ENCODE measurements around the gene AXIN1.

AXIN1 gene

DNA sequence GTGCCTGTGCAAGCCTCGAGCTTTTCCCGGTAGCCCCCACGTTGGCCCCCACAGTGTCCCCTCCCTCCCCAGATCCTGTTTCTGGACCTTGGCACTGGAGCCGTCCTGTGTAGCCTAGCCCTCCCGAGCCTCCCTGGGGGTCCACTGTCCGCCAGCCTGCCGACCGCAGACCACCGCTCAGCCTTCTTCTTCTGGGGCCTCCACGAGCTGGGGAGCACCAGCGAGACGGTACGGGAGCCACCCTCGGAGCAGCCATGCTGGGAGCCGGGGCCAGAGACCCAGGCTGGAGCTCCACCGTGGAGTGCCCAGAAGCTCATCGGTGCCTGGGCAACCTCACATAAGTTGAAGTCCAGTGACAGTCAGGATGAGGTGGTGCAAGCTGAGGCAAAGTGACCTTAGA lies 88.6 kb downstream of the AXIN1 start:
- Histone ChIP-seq H3K27me3 (ENCODE audit: insufficient read depth, low read length, poor library complexity, severe bottlenecking) (no peaks in the 10 kb centered on the region), H3K36me3 (ENCODE audit: insufficient read depth, low read length) (no peaks in the 10 kb centered on the region), H3K9ac (ENCODE audit: low read depth, low read length, poor library complexity, severe bottlenecking) (no peak overlapping the region), H3K79me2 (ENCODE audit: insufficient read depth, low read length) (no peaks in the 10 kb centered on the region), H3F3A (ENCODE audit: low read depth) (no peaks in the 10 kb centered on the region), H4K20me1 (ENCODE audit: insufficient read depth, low read length, poor library complexity, severe bottlenecking) (no peaks in the 10 kb centered on the region), H3K9me2 (replicated peaks; ENCODE audit: low read depth, low read length) (no peaks in the 10 kb centered on the region), H3K4me1 (ENCODE audit: insufficient read depth, low read length, poor library complexity, severe bottlenecking) (peaks cover 4% of the 10 kb centered on the region), H3K4me3 (ENCODE audit: low read length, poor library complexity, severe bottlenecking) (no peak overlapping the region), H2AFZ (ENCODE audit: low read length) (no peak overlapping the region), H3K9me3 (ENCODE audit: insufficient read depth, low read depth, low read length) (no peaks in the 10 kb centered on the region), H3K4me2 (ENCODE audit: low read depth, low read length, poor library complexity, severe bottlenecking) (no peak overlapping the region)
- TF ChIP-seq, protein P1, sequence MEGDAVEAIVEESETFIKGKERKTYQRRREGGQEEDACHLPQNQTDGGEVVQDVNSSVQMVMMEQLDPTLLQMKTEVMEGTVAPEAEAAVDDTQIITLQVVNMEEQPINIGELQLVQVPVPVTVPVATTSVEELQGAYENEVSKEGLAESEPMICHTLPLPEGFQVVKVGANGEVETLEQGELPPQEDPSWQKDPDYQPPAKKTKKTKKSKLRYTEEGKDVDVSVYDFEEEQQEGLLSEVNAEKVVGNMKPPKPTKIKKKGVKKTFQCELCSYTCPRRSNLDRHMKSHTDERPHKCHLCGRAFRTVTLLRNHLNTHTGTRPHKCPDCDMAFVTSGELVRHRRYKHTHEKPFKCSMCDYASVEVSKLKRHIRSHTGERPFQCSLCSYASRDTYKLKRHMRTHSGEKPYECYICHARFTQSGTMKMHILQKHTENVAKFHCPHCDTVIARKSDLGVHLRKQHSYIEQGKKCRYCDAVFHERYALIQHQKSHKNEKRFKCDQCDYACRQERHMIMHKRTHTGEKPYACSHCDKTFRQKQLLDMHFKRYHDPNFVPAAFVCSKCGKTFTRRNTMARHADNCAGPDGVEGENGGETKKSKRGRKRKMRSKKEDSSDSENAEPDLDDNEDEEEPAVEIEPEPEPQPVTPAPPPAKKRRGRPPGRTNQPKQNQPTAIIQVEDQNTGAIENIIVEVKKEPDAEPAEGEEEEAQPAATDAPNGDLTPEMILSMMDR (conservative IDR thresholded peaks at IDR 0.05; ENCODE audit: low read length) = no peak
- TF ChIP-seq EZH2phosphoT487 (IDR thresholded peaks at IDR 0.05; ENCODE audit: borderline replicate concordance) = no peak

DNA sequence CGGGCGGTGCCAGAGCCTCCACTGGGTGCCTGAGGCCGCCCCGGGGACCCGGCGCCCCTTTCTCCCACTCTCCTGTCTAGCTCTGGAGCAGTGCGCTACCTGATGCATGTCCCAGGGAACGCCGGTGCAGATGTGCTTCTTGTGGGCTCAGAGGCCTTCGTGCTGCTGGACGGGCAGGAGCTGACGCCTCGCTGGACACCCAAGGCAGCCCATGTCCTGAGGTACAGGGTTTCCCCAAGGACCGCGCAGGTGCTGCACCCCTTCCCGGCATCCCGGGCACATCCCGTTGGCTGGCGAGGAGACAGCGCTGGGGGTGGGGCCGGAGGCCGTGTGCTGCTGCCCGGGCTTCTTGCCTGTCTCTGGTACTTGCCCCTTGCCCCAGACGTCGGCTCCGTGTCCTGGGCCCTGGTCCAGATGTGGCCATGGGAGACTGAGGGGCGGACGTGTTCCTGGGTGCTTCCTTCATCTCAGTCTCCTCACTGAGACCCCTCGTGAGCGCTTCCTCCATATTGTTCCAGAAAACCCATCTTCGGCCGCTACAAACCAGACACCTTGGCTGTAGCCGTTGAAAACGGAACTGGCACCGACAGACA lies 89.2 kb downstream of the AXIN1 start:
- no peak overlapping the region for H2AFZ ChIP-seq (ENCODE audit: low read length)
- no peak for TF ChIP-seq EZH2phosphoT487 (IDR thresholded peaks at IDR 0.05; ENCODE audit: borderline replicate concordance)
- TF ChIP-seq, protein P1 (conservative IDR thresholded peaks at IDR 0.05; ENCODE audit: low read length) = no peak
- no peaks in the 10 kb centered on the region for H3K9me2 ChIP-seq (replicated peaks; ENCODE audit: low read depth, low read length)
- no peaks in the 10 kb centered on the region for H3K9me3 ChIP-seq (ENCODE audit: insufficient read depth, low read depth, low read length)
- H3K4me2 ChIP-seq (ENCODE audit: low read depth, low read length, poor library complexity, severe bottlenecking) = no peak overlapping the region
- no peaks in the 10 kb centered on the region for H3K79me2 ChIP-seq (ENCODE audit: insufficient read depth, low read length)
- H3F3A ChIP-seq (ENCODE audit: low read depth) = no peaks in the 10 kb centered on the region
- peaks cover 4% of the 10 kb centered on the region for H3K4me1 ChIP-seq (ENCODE audit: insufficient read depth, low read length, poor library complexity, severe bottlenecking)
- H3K36me3 ChIP-seq (ENCODE audit: insufficient read depth, low read length) = no peaks in the 10 kb centered on the region
- H3K9ac ChIP-seq (ENCODE audit: low read depth, low read length, poor library complexity, severe bottlenecking) = no peak overlapping the region
- H3K27me3 ChIP-seq (ENCODE audit: insufficient read depth, low read length, poor library complexity, severe bottlenecking) = no peaks in the 10 kb centered on the region
- H3K4me3 ChIP-seq (ENCODE audit: low read length, poor library complexity, severe bottlenecking) = no peak overlapping the region
- H4K20me1 ChIP-seq (ENCODE audit: insufficient read depth, low read length, poor library complexity, severe bottlenecking) = no peaks in the 10 kb centered on the region

DNA sequence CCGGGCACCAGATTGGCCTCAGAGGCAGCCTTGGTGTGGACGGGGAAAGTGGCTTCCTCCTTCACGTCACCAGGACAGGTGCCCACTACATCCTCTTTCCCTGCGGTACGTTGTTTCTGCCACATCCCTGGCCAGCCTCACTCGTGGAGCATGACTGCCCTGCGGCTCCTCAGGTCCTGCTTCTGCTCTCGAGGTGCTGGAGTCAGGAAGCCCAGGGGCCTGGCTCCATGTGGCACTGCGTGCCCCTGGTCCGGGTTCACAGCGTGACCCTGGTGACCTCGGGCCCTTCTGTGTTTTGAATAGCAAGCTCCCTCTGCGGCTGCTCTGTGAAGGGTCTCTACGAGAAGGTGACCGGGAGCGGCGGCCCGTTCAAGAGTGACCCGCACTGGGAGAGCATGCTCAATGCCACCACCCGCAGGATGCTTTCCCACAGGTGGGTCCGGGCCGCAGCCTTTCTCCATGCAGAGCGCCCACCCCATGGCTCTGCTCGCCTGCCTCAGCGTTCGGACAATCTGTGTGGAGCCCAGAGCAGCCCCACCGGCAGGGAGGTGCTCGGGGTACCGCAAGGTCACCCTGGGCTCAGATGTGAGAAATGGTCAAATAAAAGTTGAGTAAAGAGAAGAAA lies 90.3 kb downstream of the AXIN1 start:
- no peaks in the 10 kb centered on the region for H3K36me3 ChIP-seq (ENCODE audit: insufficient read depth, low read length)
- TF ChIP-seq EZH2phosphoT487 (IDR thresholded peaks at IDR 0.05; ENCODE audit: borderline replicate concordance) = no peak
- TF ChIP-seq, protein P1 (conservative IDR thresholded peaks at IDR 0.05; ENCODE audit: low read length) = no peak
- H3K4me3 ChIP-seq (ENCODE audit: low read length, poor library complexity, severe bottlenecking) = no peak overlapping the region

More for the DNA sequence above, 90.3 kb downstream of the AXIN1 start:
- no peaks in the 10 kb centered on the region for H4K20me1 ChIP-seq (ENCODE audit: insufficient read depth, low read length, poor library complexity, severe bottlenecking)
- no peak overlapping the region for H3K4me2 ChIP-seq (ENCODE audit: low read depth, low read length, poor library complexity, severe bottlenecking)
- H3F3A ChIP-seq (ENCODE audit: low read depth) = no peaks in the 10 kb centered on the region
- no peaks in the 10 kb centered on the region for H3K79me2 ChIP-seq (ENCODE audit: insufficient read depth, low read length)
- no peak overlapping the region for H2AFZ ChIP-seq (ENCODE audit: low read length)
- no peaks in the 10 kb centered on the region for H3K9me2 ChIP-seq (replicated peaks; ENCODE audit: low read depth, low read length)
- H3K27me3 ChIP-seq (ENCODE audit: insufficient read depth, low read length, poor library complexity, severe bottlenecking) = no peaks in the 10 kb centered on the region
- H3K9me3 ChIP-seq (ENCODE audit: insufficient read depth, low read depth, low read length) = no peaks in the 10 kb centered on the region
- peaks cover 4% of the 10 kb centered on the region for H3K4me1 ChIP-seq (ENCODE audit: insufficient read depth, low read length, poor library complexity, severe bottlenecking)
- H3K9ac ChIP-seq (ENCODE audit: low read depth, low read length, poor library complexity, severe bottlenecking) = no peak overlapping the region

All from Loucy (cell line).